ENCODE measurements around the gene SCYL2.
"Not testable (repeated sequence)": the region's sequence is repeated elsewhere in the genome, so short reads cannot be mapped to it uniquely, and the experiment has no call there.

Gene SCYL2

GRCh38 chr12:100308138-100308537, 41.2 kb downstream of the SCYL2 start:
- in situ Hi-C loops (cut with MboI; ENCODE audit: low sequenced_read_pairs): not testable (repeated sequence)

- in situ Hi-C loops (cut with MboI; ENCODE audit: low sequenced_read_pairs): no loop called here
Observed at GRCh38 chr12:100311317-100311716, 44.3 kb downstream of the SCYL2 start.

GRCh38 chr12:100317371-100317770, 50.4 kb downstream of the SCYL2 start:
- in situ Hi-C loops (cut with MboI; ENCODE audit: low sequenced_read_pairs): no loop called here

GRCh38 chr12:100324498-100324897, 57.5 kb downstream of the SCYL2 start:
- in situ Hi-C loops (cut with MboI; ENCODE audit: low sequenced_read_pairs): no loop called here

- in situ Hi-C loops (cut with MboI; ENCODE audit: low sequenced_read_pairs): no loop called here
Observed at GRCh38 chr12:100326208-100326607, 59.2 kb downstream of the SCYL2 start.

- in situ Hi-C loops (cut with MboI; ENCODE audit: low sequenced_read_pairs): no loop called here
Observed at GRCh38 chr12:100329800-100330199, 62.8 kb downstream of the SCYL2 start.

- in situ Hi-C loops (cut with MboI; ENCODE audit: low sequenced_read_pairs): no loop called here
Observed at GRCh38 chr12:100331871-100332270, 64.9 kb downstream of the SCYL2 start.

- in situ Hi-C loops (cut with MboI; ENCODE audit: low sequenced_read_pairs): no loop called here
Observed at GRCh38 chr12:100332852-100333251, 65.9 kb downstream of the SCYL2 start.

- in situ Hi-C loops (cut with MboI; ENCODE audit: low sequenced_read_pairs): no loop called here
Observed at GRCh38 chr12:100337299-100337698, 70.3 kb downstream of the SCYL2 start.

GRCh38 chr12:100337727-100338126, 70.8 kb downstream of the SCYL2 start:
- in situ Hi-C loops (cut with MboI; ENCODE audit: low sequenced_read_pairs): no loop called here

GRCh38 chr12:100339071-100339470, 72.1 kb downstream of the SCYL2 start:
- in situ Hi-C loops (cut with MboI; ENCODE audit: low sequenced_read_pairs): no loop called here

- in situ Hi-C loops (cut with MboI; ENCODE audit: low sequenced_read_pairs): not testable (repeated sequence)
Observed at GRCh38 chr12:100342897-100343296, 75.9 kb downstream of the SCYL2 start.

- in situ Hi-C loops (cut with MboI; ENCODE audit: low sequenced_read_pairs): not testable (repeated sequence)
Observed at GRCh38 chr12:100344351-100344750, 77.4 kb downstream of the SCYL2 start.

- in situ Hi-C loops (cut with MboI; ENCODE audit: low sequenced_read_pairs): no loop called here
Observed at GRCh38 chr12:100345020-100345767, 78.2 kb downstream of the SCYL2 start.

GRCh38 chr12:100346660-100347059, 79.7 kb downstream of the SCYL2 start:
- in situ Hi-C loops (cut with MboI; ENCODE audit: low sequenced_read_pairs): no loop called here

- in situ Hi-C loops (cut with MboI; ENCODE audit: low sequenced_read_pairs): no loop called here
Observed at GRCh38 chr12:100348657-100349454, 81.9 kb downstream of the SCYL2 start.

GRCh38 chr12:100356644-100357223, 89.8 kb downstream of the SCYL2 start, which contains the start of gene SLC17A8:
Gene SLC17A8, plus strand, starts transcription at chr12:100357074. Its CDS starts 318 bp downstream, at chr12:100357392.
- in situ Hi-C loops (cut with MboI; ENCODE audit: low sequenced_read_pairs): no loop called here

- in situ Hi-C loops (cut with MboI; ENCODE audit: low sequenced_read_pairs): no loop called here
Observed at GRCh38 chr12:100359248-100359647, 92.3 kb downstream of the SCYL2 start.

GRCh38 chr12:100359822-100360221, 92.8 kb downstream of the SCYL2 start:
- in situ Hi-C loops (cut with MboI; ENCODE audit: low sequenced_read_pairs): no loop called here

- in situ Hi-C loops (cut with MboI; ENCODE audit: low sequenced_read_pairs): no loop called here
Observed at GRCh38 chr12:100360450-100360849, 93.5 kb downstream of the SCYL2 start.

- in situ Hi-C loops (cut with MboI; ENCODE audit: low sequenced_read_pairs): no loop called here
Observed at GRCh38 chr12:100364324-100364723, 97.3 kb downstream of the SCYL2 start.

GRCh38 chr12:100365411-100365810, 98.4 kb downstream of the SCYL2 start:
- in situ Hi-C loops (cut with MboI; ENCODE audit: low sequenced_read_pairs): no loop called here
